Uterus (tissue), 4 donors: ENCODE data around the gene PEAR1. TPM values are rescaled to one million over a fixed set of nuclear protein-coding genes. Genes with fewer than 3 reads are reported as not detected.

ENCODE experiments used
- DNase-seq, 2 donors: peaks; one replicate each; pipeline ENCODE4 v3.0.0-alpha.2; 2019 to 2020
- H3K27ac ChIP-seq, 2 donors: fragments of 200-600 bp; sonication (generic); 1 replicate in 1 of 2; 2 replicates in 1 of 2; pipeline ENCODE4 v1.5.1; 2016 to 2018
- H3K27me3 ChIP-seq, 2 donors: fragments of 200-600 bp; sonication (generic); one replicate each; pipeline ENCODE4 v1.5.1; 2018 to 2019; ENCODE audit warnings: control low read depth in 1 of 2
- H3K36me3 ChIP-seq, 2 donors: fragments of 200-600 bp; sonication (generic); one replicate each; pipeline ENCODE4 v1.5.1; 2019; ENCODE audit warnings: control low read depth in 1 of 2
- H3K4me1 ChIP-seq, 2 donors: fragments of 200-600 bp; sonication (generic); one replicate each; pipeline ENCODE4 v1.5.1; 2018 to 2019; ENCODE audit warnings: control low read depth in 1 of 2
- H3K4me3 ChIP-seq, 2 donors: fragments of 200-600 bp; sonication (generic); 1 replicate in 1 of 2; 2 replicates in 1 of 2; pipeline ENCODE4 v1.5.1; 2018 to 2019; ENCODE audit warnings: mild to moderate bottlenecking in 1 of 2
- H3K9me3 ChIP-seq, 2 donors: fragments of 200-600 bp; sonication (generic); one replicate each; pipeline ENCODE4 v1.5.1; 2019; ENCODE audit warnings: control low read depth in 1 of 2
- CTCF ChIP-seq, 4 experiments: fragments of 200-600 bp in 2 of 4; fragments of 450-650 bp in 2 of 4; sonication (generic) in 2 of 4; IDR thresholded peaks; one replicate each; pipeline ENCODE4 v1.5.1; 2016 to 2019; ENCODE audit warnings: antibody characterized with exemption in 4 of 4, mild to moderate bottlenecking in 2 of 4, moderate library complexity in 1 of 4
- POLR2A ChIP-seq, 2 donors: fragments of 450-650 bp; IDR thresholded peaks; one replicate each; pipeline ENCODE4 v1.6.1; 2016; ENCODE audit warnings: antibody characterized with exemption in 2 of 2, mild to moderate bottlenecking in 1 of 2, moderate library complexity in 1 of 2
- intact Hi-C: fragments of 100-400 bp; cut with DNase I; formaldehyde crosslinking; loops from one replicate; pipeline ENCODE4 v1.15.1; 2023; ENCODE audit warnings: low total_unique reads
- total RNA-seq, 4 donors: library from RNA; depleted of rRNA in 3 of 4; stranded (reverse); fragments of >200 nt in 3 of 4; gene quantifications; one replicate each; pipeline versions ENCODE4 v1.1.0 to v1.2.4, GENCODE V29; 2014 to 2023
- donor health status: DM: yes; HTN: yes; CAD: no.

PEAR1 gene
- total RNA-seq, 4 donors from 2014 or later: 7.4 to 41.8 (median 17.9) TPM

- DNase-seq: no peak
- Histone ChIP-seq H3K27ac (no peak overlapping the region), H3K36me3 (no peaks in the 10 kb centered on the region), H3K27me3 (peaks cover 4 to 14% of the 10 kb centered on the region in 2 donors), H3K4me3 (no peak overlapping the region), H3K9me3 (no peaks in the 10 kb centered on the region), H3K4me1 (peaks cover 0 to 17% of the 10 kb centered on the region in 2 donors)
- intact Hi-C loops: no loop called here
- no peak for TF ChIP-seq CTCF (IDR thresholded peaks at IDR 0.05)
- no peak for TF ChIP-seq POLR2A (IDR thresholded peaks at IDR 0.05)
These were observed 29.6 kb downstream of the PEAR1 start for GRCh38 chr1:156922986-156923669.

GRCh38 chr1:156923670-156924477, 30.4 kb downstream of the PEAR1 start:
- no peak overlapping the region for H3K27ac ChIP-seq
- no peaks in the 10 kb centered on the region for H3K9me3 ChIP-seq
- no peaks in the 10 kb centered on the region for H3K36me3 ChIP-seq
- peaks cover 4 to 14% of the 10 kb centered on the region in 2 donors for H3K27me3 ChIP-seq
- no peak for TF ChIP-seq POLR2A (IDR thresholded peaks at IDR 0.05)
- TF ChIP-seq CTCF (IDR thresholded peaks at IDR 0.05): no peak
- DNase-seq: no peak
- intact Hi-C loops: no loop called here
- H3K4me1 ChIP-seq: peaks cover 0 to 17% of the 10 kb centered on the region in 2 donors
- no peak overlapping the region for H3K4me3 ChIP-seq

- Histone ChIP-seq H3K27me3 (peaks cover 4 to 14% of the 10 kb centered on the region in 2 donors), H3K36me3 (no peaks in the 10 kb centered on the region), H3K4me1 (peaks cover 0 to 17% of the 10 kb centered on the region in 2 donors), H3K27ac (no peak overlapping the region), H3K9me3 (no peaks in the 10 kb centered on the region), H3K4me3 (no peak overlapping the region)
- intact Hi-C loops: no loop called here
- no peak for DNase-seq
- TF ChIP-seq POLR2A (IDR thresholded peaks at IDR 0.05) (no peak), CTCF (IDR thresholded peaks at IDR 0.05) (no peak)
These were observed 31.1 kb downstream of the PEAR1 start for GRCh38 chr1:156924478-156925153.

GRCh38 chr1:156925154-156926010, 31.9 kb downstream of the PEAR1 start:
- H3K27me3 ChIP-seq: peaks cover 0 to 14% of the 10 kb centered on the region in 2 donors
- TF ChIP-seq POLR2A (IDR thresholded peaks at IDR 0.05): no peak
- TF ChIP-seq CTCF (IDR thresholded peaks at IDR 0.05): no peak
- no peak for DNase-seq

More at GRCh38 chr1:156925154-156926010, 31.9 kb downstream of the PEAR1 start:
- intact Hi-C loops: no loop called here
- no peak overlapping the region for H3K27ac ChIP-seq
- H3K4me3 ChIP-seq: no peak overlapping the region
- H3K9me3 ChIP-seq: no peaks in the 10 kb centered on the region
- H3K4me1 ChIP-seq: peaks cover 0 to 17% of the 10 kb centered on the region in 2 donors
- no peaks in the 10 kb centered on the region for H3K36me3 ChIP-seq
